MM.1S (cell line): ENCODE data around the gene TMEM117.

ENCODE experiments used
- CTCF ChIP-seq: fragments of 300-600 bp; sonication (generic); IDR thresholded peaks from 2 replicates; pipeline ENCODE4 v1.5.1; 2016; ENCODE audit warnings: antibody characterized with exemption, low read length, mixed read lengths
- EZH2 ChIP-seq: fragments of 300-600 bp; sonication (generic); optimal IDR thresholded peaks from 2 replicates; pipeline ENCODE3; 2017; ENCODE audit warnings: low read depth, mild to moderate bottlenecking, antibody characterized with exemption, low read length, mixed read lengths

- TF ChIP-seq CTCF (no peak), EZH2 (no peak)
Measured at GRCh38 chr12:44389038-44389437, 553.2 kb downstream of the TMEM117 start.
